Pancreas (tissue), 10 donors: ENCODE measurements around the gene GRB10. TPM values are rescaled to one million over a fixed set of nuclear protein-coding genes. Genes with fewer than 3 reads are reported as not detected.

Experiments
- ATAC-seq, 4 donors: fragments of 200-7000 bp; cut with Tn5 transposase; one replicate each; pipeline versions ENCODE4 v1.8.0 to v1.9.1; 2020; ENCODE audit warnings: mild to moderate bottlenecking in 4 of 4, moderate library complexity in 4 of 4
- DNase-seq, 6 donors: peaks; one replicate each; pipeline ENCODE4 v3.0.0-alpha.2; 2020
- FAIRE-seq: peaks from 2 replicates; lab custom pipeline; 2012; peaks lifted over from hg19 to GRCh38; lab: Jason Lieb, UNC
- H3K27ac ChIP-seq, 4 donors: fragments of 200-600 bp; sonication (generic); 1 replicate in 3 of 4; 2 replicates in 1 of 4; pipeline versions ENCODE4 v1.5.0 to v1.8.0; 2020
- H3K27me3 ChIP-seq, 4 donors: fragments of 200-600 bp; one replicate each; pipeline ENCODE4 v1.8.0; 2021
- H3K36me3 ChIP-seq, 3 donors: fragments of 200-600 bp; sonication (generic) in 1 of 3; one replicate each; pipeline versions ENCODE4 v1.5.0 to v1.8.0; 2020 to 2021
- H3K4me1 ChIP-seq, 3 donors: fragments of 200-600 bp; one replicate each; pipeline ENCODE4 v1.8.0; 2021
- H3K4me3 ChIP-seq, 4 donors: fragments of 200-600 bp; sonication (generic) in 2 of 4; one replicate each; pipeline versions ENCODE4 v1.5.0 to v1.8.0; 2020 to 2021
- H3K9me3 ChIP-seq, 4 donors: fragments of 200-600 bp; one replicate each; pipeline ENCODE4 v1.8.0; 2021
- CTCF ChIP-seq, 4 donors: fragments of 200-600 bp; sonication (generic) in 3 of 4; IDR thresholded peaks; one replicate each; pipeline versions ENCODE4 v1.5.0 to v1.8.0; 2021; ENCODE audit warnings: antibody characterized with exemption in 4 of 4
- WGBS, 2 donors: extraction: QIAGEN DNeasy Blood & Tissue Kit; methylation state at CpG; one replicate each; pipeline ENCODE4 v1.1.7; 2013; 5-methylcytosine and 5-hydroxymethylcytosine counted together
- intact Hi-C, 3 donors: fragments of 100-400 bp; cut with DNase I; formaldehyde crosslinking; loops; one replicate each; pipeline versions ENCODE4 v1.11.1 to v1.14.2; 2022
- polyA plus RNA-seq, 2 donors: library from polyadenylated mRNA; stranded (reverse); fragments of 200-250 nt; gene quantifications; one replicate each; pipeline ENCODE4 v1.2.3, GENCODE V29; 2013
- total RNA-seq, 6 donors: library from RNA; stranded (reverse); fragmentation: NEBNext Ultra II Directional in 4 of 6; extraction: Animal tissue kit (Norgen Biotek cat#: 25700) in 4 of 6; gene quantifications; one replicate each; pipeline versions ENCODE4 v1.2.1 to v1.2.4, GENCODE V29; 2021 to 2023
- donor health status: healthy with polysubstance abuse.
- donor health status: DM: no; HTN: no; CAD: no; lungs with moderate emphysema.
- donor health status: DM: no; HTN: no; CAD: no.
- donor health status: control.
- donor health status: control.
- donor health status: Bipolar disorder and iron deficiency.
- donor health status: DM: yes; HTN: yes; CAD: no.
- donor health status: DM: no; HTN: no; CAD: no.
- donor health status: DM: no; HTN: no; CAD: no.
- donor health status: DM: yes; HTN: yes; CAD: no.

GRB10 gene
- total and polyA plus RNA-seq, 8 donors, result 69.9 to 199 (median 133) TPM

GRCh38 chr7:50621973-50622490, 160.7 kb downstream of the GRB10 start:
- no peak for TF ChIP-seq CTCF (IDR thresholded peaks at IDR 0.05)
- Histone ChIP-seq H3K9me3 (no peaks in the 10 kb centered on the region), H3K4me3 (no peak overlapping the region), H3K27me3 (no peaks in the 10 kb centered on the region), H3K27ac (peak overlapping the region in 1 of 4 donors; percentile 0), H3K4me1 (peaks cover 12 to 35% (median 23%) of the 10 kb centered on the region in 3 donors), H3K36me3 (peaks cover 0 to 5% (median 0%) of the 10 kb centered on the region in 3 donors)
- ATAC-seq, result peak in 1 of 4 donors; percentile 18
- DNase-seq, result peak in 2 of 6 donors; percentile 14 to 54
- 33 to 38% methylated on average over 11 of the region's 11 CpGs for WGBS, 2 donors
- no peak for FAIRE-seq
- intact Hi-C loops, result no loop called here

GRCh38 chr7:50621206-50621605, 161.5 kb downstream of the GRB10 start:
- no peaks in the 10 kb centered on the region for H3K27me3 ChIP-seq
- peak overlapping the region in 1 of 4 donors; percentile 0 for H3K27ac ChIP-seq
- WGBS, 2 donors, result 34 to 38% methylated on average over 8 of the region's 8 CpGs
- H3K36me3 ChIP-seq, result peaks cover 0 to 5% (median 0%) of the 10 kb centered on the region in 3 donors
- H3K4me1 ChIP-seq, result peaks cover 12 to 36% (median 23%) of the 10 kb centered on the region in 3 donors
- H3K9me3 ChIP-seq, result no peaks in the 10 kb centered on the region
- intact Hi-C loops, result no loop called here
- FAIRE-seq, result no peak
- no peak overlapping the region for H3K4me3 ChIP-seq
- peak; percentile 5 to 25 (median 8) for ATAC-seq
- no peak for TF ChIP-seq CTCF (IDR thresholded peaks at IDR 0.05)
- DNase-seq, result peak in 2 of 6 donors; percentile 28 to 57

- intact Hi-C loops, result no loop called here
- FAIRE-seq (no peak), DNase-seq (peak in 1 of 6 donors; percentile 9), ATAC-seq (peak in 1 of 4 donors; percentile 23)
- peaks cover 0 to 5% (median 0%) of the 10 kb centered on the region in 3 donors for H3K36me3 ChIP-seq
- peaks cover 13 to 44% (median 30%) of the 10 kb centered on the region in 3 donors for H3K4me1 ChIP-seq
- no peak for TF ChIP-seq CTCF (IDR thresholded peaks at IDR 0.05)
- no peaks in the 10 kb centered on the region for H3K9me3 ChIP-seq
- no peaks in the 10 kb centered on the region for H3K27me3 ChIP-seq
- WGBS, 2 donors, result 45 to 47% methylated on average over 11 of the region's 11 CpGs
- no peak overlapping the region for H3K4me3 ChIP-seq
- no peak overlapping the region for H3K27ac ChIP-seq
Measured at GRCh38 chr7:50620433-50620832, 162.3 kb downstream of the GRB10 start.

- Histone ChIP-seq H3K4me3 (no peak overlapping the region), H3K4me1 (peaks cover 21 to 46% (median 37%) of the 10 kb centered on the region in 3 donors), H3K36me3 (peaks cover 0 to 5% (median 0%) of the 10 kb centered on the region in 3 donors), H3K27me3 (no peaks in the 10 kb centered on the region), H3K27ac (no peak overlapping the region), H3K9me3 (no peaks in the 10 kb centered on the region)
- ATAC-seq (no peak), DNase-seq (peak in 1 of 6 donors; percentile 8), FAIRE-seq (no peak)
- WGBS, 2 donors, result 90 to 91% methylated on average over 14 of the region's 14 CpGs
- no peak for TF ChIP-seq CTCF (IDR thresholded peaks at IDR 0.05)
- intact Hi-C loops, result loop anchor here in 1 of 3 donors (10.0 kb wide), 1 partner anchor 535 kb away; no protein-coding TSS in a partner anchor
Measured at GRCh38 chr7:50619684-50620083, 163.0 kb downstream of the GRB10 start.

GRCh38 chr7:50618281-50618680, 164.4 kb downstream of the GRB10 start:
- H3K4me1 ChIP-seq, result peaks cover 27 to 43% (median 40%) of the 10 kb centered on the region in 3 donors
- 30% methylated on average over 5 of the region's 5 CpGs for WGBS, 2 donors
- no peak for DNase-seq
- ATAC-seq, result peak in 2 of 4 donors; percentile 11 to 22
- no peak overlapping the region for H3K27ac ChIP-seq
- no peaks in the 10 kb centered on the region for H3K27me3 ChIP-seq
- H3K4me3 ChIP-seq, result no peak overlapping the region
- no peak for FAIRE-seq
- H3K36me3 ChIP-seq, result peaks cover 0 to 16% (median 10%) of the 10 kb centered on the region in 3 donors
- intact Hi-C loops, result loop anchor here in 1 of 3 donors (10.0 kb wide), 1 partner anchor 537 kb away; no protein-coding TSS in a partner anchor
- no peaks in the 10 kb centered on the region for H3K9me3 ChIP-seq
- no peak for TF ChIP-seq CTCF (IDR thresholded peaks at IDR 0.05)
